NCI-H187 (cell line): Measurements from ENCODE around the gene NEK5.
A peak's percentile ranks its signal among the peaks of the same experiment; 100 is the strongest.

Experiments
- DNase-seq, 2 experiments: peaks; one replicate each; lab custom pipeline; 2025; lab: John Stamatoyannopoulos, UW

The NEK5 gene

DNA sequence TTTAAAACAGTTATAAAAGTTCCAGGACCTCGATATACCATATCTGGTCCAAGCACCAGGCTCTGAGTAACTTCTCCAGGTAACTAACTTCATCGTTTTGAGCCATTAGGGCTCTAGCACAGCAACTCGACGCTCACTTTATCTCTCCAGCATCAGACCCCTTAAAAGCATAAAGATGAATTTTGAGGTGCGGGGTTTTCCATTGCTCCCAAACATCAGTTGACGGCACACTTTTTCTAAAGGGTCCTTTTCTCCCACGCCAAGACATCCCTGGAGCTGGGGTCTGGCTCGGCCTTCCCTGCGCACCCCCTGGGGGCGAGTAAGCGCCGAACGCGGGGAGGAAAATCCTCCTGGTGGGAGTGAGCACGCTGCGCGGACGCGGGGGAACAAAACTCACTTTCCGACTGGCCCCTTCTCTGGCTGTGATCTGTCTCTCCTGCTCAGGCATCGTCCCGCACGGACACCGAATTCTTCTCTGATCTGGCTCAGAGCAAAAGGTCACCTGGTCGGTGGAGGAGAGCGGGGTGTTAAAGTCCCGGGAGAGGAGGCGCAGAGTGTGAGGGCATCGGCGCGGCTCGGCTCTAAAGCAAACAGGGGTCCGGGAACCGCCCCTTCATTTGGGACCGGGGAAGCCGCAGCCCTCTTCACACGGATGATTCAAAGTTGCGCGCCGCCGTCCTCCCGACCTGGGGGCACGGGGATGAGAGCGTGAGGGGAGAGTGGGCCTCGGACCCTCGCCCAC is 117.8 kb downstream of the NEK5 start, which contains the start of gene ATP7B:
ATP7B (minus strand) TSS at position 561 of the 742 bp plus-strand sequence; CDS start at position 448, 113 bp downstream.
- no peak for DNase-seq

DNA sequence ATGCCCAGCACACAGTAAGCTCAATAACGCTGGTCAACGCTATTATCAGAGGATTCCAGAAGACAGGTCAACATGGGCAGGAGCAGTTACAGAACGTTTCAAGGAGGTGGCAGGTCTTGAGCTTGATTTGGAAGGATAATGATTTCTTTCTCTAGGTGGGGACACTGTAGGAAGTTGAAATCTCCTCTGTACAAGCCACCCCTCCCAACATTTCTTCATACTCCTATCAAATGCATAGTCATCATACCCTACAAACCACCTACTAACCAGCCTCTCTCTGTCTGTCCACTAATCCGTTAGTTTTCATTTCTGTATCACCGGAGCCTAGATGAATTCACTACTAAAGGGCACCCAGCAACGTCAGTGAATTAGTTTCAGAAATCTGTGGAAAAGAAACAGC is 118.9 kb downstream of the NEK5 start:
- DNase-seq = no peak

DNA sequence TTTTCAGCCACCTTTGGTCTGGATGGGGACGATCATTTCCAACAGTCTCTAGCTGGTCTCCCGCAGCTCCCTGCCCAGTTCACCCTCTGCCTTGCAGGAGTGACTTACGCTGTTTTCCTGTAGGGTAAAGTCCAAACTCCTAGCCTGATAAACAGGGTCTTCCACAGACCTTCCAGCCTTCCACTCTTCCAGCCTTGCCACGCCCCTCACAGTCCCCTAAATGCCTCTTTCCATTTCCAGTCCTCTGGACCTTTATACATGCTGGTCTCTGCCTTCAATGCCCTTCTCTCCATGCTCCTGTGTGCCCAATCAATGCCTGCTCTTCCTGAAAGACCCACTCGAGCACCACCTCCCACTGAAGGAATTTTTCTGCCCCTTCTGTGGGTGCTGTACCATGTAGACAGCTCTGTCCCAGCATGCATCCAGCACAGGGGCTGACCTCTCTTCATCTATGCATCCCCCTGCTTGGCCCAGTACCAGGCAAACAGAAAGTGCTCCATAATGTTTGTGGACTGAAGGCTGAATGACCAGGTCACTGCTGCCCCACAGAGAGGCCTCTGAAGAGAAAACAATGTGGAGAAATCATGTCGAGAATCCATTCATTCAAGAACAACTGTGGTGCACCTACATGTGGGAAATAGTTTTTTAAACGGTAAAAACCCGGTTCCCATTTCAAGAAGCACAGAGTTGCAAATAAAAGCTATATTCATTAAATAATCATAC is 122.2 kb downstream of the NEK5 start:
- no peak for DNase-seq

DNA sequence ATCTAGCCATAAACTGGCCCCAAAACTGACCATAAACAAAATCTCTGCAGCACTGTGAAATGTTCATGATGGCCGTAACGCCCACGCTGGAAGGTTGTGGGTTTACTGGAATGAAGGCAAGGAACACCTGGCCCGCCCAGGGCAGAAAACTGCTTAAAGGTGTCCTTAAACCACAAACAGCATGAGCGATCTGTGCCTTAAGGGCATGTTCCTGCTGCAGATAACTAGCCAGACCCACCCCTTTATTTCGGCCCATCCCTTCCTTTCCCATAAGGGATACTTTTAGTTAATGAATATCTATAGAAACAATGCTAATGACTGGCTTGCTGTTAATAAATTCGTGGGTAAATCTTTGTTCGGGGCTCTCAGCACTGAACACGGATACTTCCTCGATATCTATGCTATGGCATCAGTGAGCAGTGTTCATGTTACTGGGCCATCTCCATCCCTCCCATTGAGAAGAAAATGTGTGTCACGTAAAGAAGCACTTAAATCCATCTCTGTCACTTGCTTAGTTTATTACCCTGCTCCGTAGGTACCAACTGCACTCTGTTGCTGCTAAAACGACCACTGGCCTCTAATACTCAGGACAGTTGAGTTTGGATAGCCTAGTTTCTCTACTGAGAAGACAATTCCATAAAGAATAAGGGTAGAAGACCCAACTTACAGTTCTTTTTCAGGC is 122.9 kb downstream of the NEK5 start:
- DNase-seq = no peak

DNA sequence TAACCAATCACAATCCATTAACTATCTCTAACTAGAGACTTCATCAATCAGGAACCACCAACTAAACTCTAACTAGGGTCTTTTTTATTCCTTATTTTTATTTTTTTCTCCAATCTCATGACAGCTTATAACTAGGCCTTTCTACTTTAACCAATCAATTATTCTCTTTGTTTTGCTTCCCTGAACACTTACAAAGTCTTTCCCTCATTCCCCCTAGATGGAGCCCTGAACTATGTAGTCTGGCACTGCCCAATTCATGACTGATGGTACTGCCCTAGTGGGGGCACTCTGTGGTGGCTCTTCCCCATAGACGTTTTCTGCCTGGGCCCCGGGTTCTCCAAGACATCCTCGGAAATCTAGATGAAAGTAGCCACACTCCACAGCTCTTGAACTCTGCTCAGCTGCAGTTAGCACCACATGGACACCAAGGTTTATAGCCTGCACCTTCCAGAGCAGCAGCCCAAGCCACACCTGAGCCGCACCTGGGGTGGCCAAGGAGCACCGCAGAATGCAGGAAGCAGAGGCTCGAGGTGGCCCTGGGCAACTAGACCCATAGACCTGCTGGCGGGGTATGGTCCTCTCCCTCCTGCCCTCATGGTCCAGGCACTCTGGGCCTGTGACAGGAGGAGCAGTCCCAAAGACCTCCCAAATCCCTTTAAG is 124.2 kb downstream of the NEK5 start:
- no peak for DNase-seq

DNA sequence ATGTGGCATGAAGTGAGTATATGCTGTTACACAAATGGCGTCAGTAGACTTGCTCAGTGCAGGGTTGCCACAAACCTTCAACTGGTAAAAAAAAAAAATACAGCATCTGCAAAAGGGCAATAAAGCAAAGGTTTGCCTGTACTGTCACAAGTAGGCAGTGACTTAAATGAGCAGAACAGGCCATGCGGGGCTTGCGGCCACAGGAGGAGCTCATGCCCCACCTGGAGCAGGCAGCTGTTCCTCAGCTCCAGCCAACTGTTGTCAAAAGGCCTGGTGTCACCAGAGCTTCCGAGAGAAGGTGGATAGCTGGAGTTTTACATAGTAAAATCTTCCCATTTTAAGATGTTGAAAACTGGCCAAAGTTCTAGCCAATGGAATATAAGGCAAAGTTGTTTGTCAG is 125.3 kb downstream of the NEK5 start:
- no peak for DNase-seq

DNA sequence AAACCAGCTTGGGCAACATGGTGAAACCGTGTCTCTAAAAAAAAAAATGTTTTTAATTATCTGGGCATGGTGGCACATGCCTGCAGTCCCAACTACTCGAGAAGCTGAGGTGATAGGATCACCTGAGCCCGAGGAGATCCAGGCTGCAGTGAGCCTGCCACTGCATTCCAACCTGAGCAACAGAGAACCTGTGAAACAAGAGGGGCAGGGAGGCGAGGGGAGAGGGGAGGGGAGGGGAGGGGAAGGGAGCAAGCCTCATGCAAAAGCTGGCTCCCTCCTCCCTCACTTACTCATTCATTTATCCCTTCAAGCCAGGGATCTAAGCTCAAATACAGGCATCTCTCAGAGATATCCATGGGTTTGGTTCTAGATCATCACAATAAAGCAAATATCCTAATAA is 126.5 kb downstream of the NEK5 start:
- DNase-seq = no peak

DNA sequence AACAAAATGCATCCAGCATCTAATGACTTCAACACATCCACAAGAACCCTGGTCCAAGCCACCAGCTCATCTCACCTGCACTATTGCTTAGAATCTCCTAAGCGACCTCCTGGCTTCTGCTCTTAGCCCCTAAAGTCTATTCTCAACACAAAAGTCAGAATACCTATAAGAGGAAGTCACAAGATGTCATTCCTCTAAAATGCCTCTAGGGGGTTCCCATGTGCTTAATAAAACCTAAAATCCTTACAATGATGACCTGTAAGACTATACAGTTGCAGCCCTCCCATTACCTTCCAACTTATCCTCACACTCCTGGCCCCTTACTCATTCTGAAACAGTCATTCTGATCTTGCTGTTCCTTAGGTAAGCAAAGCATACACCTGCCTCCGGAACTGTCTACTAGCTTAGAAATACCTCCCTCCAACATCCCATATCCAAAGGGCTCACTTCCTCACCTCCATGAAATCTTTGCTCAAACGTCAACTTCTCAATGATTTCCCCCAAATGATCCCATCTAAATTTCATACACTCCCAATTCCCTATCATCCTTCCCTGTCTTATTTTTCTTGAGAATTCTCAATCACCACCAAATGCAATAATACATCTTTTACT is 127.6 kb downstream of the NEK5 start:
- DNase-seq = peak in 1 of 2 experiments; percentile 11

DNA sequence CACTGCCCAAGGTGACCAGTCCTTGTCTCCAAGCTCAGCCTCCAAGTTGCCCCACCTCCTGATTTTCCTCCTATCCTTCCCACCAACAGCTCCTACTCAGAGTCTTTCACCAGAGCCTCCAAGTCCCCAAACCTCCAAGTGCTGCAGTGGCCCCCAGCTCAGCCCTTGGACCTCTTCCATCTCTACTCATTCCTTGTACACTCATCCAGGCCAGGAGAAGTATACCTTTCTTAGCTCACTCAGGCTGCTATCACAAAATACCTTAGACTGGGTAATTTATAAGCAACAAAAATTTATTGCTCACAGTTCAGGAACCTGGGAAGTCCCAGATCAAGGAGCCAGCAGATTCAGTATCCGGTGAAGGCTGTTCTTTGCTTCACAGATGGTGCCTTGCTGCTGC is 129.0 kb downstream of the NEK5 start:
- no peak for DNase-seq

DNA sequence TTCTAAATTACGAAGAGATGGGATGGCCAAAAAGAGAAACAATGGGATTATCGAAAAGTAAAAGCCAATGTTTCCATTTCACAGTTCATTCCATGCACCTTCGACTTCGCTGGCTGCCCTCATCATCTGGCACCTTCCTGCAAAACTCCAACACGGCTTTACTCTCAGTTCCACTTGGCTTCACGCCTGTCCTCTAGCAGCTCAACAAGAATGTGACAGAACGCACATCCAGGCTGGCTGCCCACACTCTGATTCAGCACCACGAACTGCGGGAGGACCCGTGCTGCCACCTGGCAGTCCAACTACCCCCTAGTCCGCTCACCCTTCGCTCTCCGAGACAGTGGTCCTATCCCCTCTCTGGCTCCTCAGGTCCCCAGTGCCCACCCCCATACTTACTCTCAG is 129.4 kb downstream of the NEK5 start:
- DNase-seq = no peak

DNA sequence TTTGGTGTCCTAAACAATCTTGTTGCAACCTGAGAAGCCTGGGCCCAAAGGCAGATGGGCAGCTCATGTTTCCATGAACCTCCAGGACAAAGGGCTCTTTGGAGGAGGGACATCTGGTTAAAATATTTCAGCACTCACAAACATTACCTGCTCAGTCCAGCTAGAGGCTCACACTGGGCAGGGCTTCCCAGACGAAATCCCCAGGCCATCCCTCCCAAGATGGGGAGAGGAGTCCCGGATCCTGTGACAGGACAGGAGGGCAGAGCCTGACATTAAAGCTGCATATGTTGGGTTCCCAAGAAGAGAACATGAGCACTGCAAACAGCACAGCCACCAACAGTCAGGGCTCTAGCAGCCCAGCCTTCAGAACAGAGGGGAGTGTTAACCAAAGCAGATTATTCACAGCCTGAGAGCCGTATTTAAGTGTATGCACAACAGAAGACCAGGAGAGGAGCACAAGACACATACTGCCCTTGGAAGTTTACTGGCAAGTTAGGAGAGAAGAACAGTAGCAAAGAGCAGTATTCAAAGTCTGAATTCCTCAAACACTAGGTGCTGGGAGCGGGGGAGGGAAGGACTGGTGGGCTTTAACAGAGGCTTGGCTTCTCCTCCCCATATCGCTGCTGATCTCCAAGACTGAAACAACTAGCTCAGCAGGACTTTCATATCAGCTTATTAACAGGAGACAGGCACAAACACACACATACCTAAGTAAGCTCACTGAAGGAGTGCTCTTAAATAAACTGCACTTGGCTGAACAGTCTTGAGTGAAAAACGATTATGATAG is 130.0 kb downstream of the NEK5 start:
- DNase-seq = no peak

DNA sequence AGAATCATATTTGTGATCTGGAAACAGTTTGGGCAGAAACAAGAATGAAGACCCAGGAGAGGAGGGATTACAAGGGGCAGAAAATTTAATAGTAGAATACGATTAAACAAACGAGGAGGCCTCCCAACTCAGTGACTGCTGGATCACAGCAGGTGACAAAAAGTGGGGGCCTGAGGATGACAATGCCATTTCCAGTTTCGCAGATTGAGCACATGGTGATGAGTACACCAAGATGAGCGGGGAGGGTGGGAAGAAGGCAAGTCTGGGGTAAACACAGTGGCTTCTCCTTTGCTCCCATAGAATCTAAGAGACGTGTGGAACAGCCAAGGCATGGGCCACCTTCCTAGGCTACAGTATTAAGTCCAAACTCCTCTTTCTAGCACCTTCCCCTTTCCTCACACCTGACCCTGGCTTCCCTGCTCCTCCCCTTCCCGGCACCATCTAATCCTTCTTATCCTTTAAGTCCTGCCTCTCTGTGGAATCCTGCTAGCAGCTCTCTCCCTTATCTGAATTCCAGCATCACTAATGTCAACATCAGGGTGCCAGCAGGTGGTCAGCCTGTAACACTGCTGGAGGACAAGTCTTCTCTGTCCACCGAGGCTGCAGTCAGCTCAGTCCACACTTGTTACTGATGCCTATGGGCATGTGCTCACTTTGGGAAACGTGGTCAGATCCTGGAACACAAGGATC is 131.1 kb downstream of the NEK5 start:
- DNase-seq = no peak

DNA sequence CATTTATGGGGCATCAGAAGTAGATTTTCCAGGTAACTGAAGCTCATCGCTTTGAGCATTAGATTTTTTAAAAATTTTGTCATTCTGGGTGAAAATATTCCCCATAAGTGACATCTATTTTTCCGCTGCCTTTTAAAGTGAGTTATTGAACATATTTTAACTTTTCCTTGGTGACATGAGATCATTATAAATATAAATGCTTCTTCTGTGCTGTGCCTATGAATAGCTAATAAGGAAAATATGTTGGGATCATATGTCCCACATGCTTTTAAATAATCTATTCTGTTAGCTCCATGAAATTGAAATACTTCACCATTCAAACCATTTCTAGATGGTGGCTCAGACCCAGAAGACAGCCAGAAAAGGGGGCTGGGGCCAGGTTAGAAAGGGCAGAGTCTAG is 131.7 kb downstream of the NEK5 start:
- no peak for DNase-seq

DNA sequence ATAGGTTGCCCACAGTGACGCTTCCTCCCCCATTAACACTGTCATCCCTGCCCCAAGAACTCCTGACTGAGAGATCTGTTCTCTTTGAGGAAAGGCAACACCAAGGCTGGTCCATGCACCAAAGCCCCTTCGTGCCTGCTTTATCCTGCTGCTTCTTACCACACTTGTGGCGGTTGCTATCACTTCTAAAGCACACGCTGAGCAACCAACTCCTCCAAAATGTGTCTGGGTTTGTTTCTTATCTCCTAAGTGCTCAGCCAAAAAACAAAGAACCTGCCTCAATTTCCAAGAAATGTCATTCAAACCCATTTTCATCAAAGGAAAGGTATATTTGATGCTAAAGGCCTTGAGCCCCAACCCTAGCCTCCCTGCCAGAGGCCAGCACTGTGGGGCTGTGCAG is 132.2 kb downstream of the NEK5 start:
- no peak for DNase-seq

DNA sequence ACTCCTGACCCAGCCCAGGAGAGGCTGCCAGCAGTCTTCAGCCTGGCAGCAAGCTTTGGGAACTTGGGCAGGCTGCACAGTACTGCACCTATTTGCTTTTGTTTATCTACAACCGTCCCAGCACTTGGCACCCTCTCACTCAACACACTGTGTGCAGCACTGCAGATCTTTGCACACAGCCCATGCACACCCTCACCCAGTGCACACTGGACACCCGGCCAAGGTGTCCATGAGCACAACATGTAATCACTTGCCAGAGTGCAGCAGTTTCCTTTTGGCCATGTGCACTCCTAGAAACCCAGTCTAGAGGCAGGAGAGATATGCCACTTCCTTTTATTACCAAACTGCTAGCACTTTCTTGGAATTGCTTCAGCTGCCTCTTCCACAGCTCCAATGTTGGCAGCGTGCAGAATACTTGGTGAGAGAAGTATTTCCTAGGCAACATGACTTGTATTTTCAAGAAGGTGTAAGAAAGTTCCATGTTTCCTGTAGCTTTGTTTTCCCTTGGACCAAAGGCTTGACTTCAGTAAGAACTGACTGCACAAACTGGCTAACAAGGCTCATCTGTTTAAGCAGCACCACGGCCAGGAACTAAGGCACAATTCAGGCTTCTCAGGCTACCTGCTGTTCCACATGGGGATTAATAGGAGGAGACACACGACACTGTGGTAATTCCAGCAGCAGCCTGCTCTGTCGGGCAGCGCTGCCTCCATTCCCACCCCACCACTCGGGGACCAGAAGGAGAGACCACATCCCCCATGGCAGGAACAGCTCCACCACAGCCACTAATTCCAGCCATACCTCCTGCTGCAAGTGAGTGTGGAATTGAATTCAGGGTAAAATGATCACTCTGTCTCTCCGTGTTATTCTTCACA is 133.0 kb downstream of the NEK5 start:
- no peak for DNase-seq

DNA sequence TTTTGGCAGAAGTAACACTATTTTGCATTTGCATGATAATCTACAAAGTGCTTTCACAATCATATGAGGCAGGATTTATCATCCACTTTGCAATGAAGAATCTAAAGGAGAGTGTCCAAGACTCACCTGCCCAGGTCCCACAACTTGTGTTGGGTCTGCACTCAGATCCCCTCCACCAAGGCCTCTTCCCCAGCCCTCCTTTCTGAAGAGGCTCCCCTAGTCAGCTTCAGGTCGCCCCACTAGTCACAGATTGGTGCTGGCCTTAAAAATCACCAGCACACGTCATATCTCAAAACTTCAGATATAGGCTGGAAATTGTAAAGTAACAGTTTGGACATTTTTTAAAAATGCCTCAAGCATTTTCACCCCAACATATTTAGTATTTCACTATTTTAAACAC is 135.2 kb downstream of the NEK5 start:
- no peak for DNase-seq

DNA sequence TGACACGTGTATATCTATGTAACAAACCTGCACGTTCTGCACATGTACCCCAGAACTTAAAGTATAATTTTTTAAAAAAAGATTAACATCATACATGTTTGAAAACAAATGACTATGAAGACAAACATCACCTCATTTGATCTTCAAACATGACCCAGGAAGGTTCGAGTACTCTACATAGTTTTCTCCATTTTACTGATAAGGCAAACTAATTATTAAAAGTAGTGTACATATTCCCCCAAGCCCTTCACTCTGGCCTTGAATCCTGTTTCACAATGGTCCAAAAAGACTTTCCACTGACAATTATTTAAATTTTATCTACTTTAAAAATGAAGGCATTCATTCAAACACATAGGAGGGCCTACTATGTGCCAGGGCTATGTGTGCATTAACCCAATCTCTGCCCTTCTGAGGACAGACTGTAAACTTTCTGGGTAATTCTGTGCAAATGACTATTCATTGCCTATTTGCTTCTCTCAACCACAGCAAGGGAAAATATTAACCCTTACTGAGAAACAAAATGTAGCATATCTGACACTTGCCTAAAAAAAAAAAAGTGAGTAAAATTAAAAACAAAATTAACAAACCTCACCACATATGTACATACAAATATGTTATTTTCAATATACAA is 139.8 kb downstream of the NEK5 start:
- DNase-seq = no peak
